Measurements from ENCODE around the gene OASL.

DNA sequence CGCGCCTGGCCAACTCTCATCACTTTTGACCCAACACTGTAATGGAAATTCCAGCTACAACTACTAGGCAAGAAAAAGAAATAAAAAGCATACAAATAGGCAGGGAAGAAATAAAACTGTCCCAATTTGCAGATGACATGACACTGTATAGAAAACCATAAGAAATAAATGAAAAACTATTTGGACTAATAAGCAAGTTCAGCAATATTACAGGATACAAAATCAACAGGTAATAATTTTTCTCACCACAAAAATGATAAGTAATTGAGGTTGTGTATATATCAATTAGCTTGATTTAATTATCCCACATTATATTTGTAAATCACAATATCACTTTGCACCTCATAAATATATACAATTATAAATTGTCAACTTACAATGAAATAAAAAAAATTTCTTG is 41.9 kb upstream of the OASL start:
- TF ChIP-seq, protein P1, sequence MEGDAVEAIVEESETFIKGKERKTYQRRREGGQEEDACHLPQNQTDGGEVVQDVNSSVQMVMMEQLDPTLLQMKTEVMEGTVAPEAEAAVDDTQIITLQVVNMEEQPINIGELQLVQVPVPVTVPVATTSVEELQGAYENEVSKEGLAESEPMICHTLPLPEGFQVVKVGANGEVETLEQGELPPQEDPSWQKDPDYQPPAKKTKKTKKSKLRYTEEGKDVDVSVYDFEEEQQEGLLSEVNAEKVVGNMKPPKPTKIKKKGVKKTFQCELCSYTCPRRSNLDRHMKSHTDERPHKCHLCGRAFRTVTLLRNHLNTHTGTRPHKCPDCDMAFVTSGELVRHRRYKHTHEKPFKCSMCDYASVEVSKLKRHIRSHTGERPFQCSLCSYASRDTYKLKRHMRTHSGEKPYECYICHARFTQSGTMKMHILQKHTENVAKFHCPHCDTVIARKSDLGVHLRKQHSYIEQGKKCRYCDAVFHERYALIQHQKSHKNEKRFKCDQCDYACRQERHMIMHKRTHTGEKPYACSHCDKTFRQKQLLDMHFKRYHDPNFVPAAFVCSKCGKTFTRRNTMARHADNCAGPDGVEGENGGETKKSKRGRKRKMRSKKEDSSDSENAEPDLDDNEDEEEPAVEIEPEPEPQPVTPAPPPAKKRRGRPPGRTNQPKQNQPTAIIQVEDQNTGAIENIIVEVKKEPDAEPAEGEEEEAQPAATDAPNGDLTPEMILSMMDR (IDR thresholded peaks at IDR 0.05): no peak
- no peak for TF ChIP-seq ZFX (IDR thresholded peaks at IDR 0.05; ENCODE audit: borderline replicate concordance)

Measured in 22Rv1 (cell line).